ENCODE results near the gene ATAD1. TPM values are rescaled to one million over a fixed set of nuclear protein-coding genes. Genes with fewer than 3 reads are reported as not detected.
A peak's percentile ranks its signal among the peaks of the same experiment; 100 is the strongest.

The ATAD1 gene
- total RNA-seq, 1 donor from 2014 or later = 73.7 TPM

- Histone ChIP-seq H3K4me3 (ENCODE audit: low read depth, low read length) (no peak overlapping the region), H3K36me3 (ENCODE audit: control insufficient read depth, insufficient read depth, low read length) (no peaks in the 10 kb centered on the region), H3K27me3 (ENCODE audit: control insufficient read depth, insufficient read depth, low read length) (no peaks in the 10 kb centered on the region)
- FAIRE-seq = no peak
- peak; percentile 92 for DNase-seq (ENCODE audit: low read depth)
- TF ChIP-seq, protein P1, sequence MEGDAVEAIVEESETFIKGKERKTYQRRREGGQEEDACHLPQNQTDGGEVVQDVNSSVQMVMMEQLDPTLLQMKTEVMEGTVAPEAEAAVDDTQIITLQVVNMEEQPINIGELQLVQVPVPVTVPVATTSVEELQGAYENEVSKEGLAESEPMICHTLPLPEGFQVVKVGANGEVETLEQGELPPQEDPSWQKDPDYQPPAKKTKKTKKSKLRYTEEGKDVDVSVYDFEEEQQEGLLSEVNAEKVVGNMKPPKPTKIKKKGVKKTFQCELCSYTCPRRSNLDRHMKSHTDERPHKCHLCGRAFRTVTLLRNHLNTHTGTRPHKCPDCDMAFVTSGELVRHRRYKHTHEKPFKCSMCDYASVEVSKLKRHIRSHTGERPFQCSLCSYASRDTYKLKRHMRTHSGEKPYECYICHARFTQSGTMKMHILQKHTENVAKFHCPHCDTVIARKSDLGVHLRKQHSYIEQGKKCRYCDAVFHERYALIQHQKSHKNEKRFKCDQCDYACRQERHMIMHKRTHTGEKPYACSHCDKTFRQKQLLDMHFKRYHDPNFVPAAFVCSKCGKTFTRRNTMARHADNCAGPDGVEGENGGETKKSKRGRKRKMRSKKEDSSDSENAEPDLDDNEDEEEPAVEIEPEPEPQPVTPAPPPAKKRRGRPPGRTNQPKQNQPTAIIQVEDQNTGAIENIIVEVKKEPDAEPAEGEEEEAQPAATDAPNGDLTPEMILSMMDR (IDR thresholded peaks at IDR 0.05; ENCODE audit: insufficient read depth, low read length, severe bottlenecking) = no peak
Measured at GRCh38 chr10:87846023-87846422, 28.0 kb upstream of the ATAD1 start.

DNA sequence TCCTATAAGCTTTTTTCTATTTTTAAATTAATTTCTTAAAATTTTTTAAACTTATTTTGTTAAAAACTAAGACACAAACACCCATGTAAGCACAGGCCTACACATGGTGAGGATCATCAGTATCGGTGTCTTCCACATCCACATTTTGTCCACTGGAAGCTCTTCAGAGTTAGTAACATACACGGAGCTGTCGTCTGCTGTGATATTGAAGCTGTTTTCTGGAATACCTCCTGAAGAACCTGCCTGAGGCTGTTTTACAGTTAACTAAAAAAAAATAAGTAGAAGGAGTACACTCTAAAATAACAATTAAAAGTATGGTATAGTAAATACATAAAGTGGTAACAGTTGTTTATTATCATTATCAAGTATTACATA lies 27.6 kb upstream of the ATAD1 start:
- DNase-seq (ENCODE audit: low read depth) = no peak
- no peak for FAIRE-seq
- TF ChIP-seq, protein P1 (IDR thresholded peaks at IDR 0.05; ENCODE audit: insufficient read depth, low read length, severe bottlenecking) = no peak
- Histone ChIP-seq H3K27me3 (ENCODE audit: control insufficient read depth, insufficient read depth, low read length) (no peaks in the 10 kb centered on the region), H3K4me3 (ENCODE audit: low read depth, low read length) (no peak overlapping the region), H3K36me3 (ENCODE audit: control insufficient read depth, insufficient read depth, low read length) (no peaks in the 10 kb centered on the region)

GRCh38 chr10:87844837-87845623 lies 27.0 kb upstream of the ATAD1 start:
- TF ChIP-seq, protein P1 (IDR thresholded peaks at IDR 0.05; ENCODE audit: insufficient read depth, low read length, severe bottlenecking) = no peak
- Histone ChIP-seq H3K4me3 (ENCODE audit: low read depth, low read length) (no peak overlapping the region), H3K27me3 (ENCODE audit: control insufficient read depth, insufficient read depth, low read length) (no peaks in the 10 kb centered on the region), H3K36me3 (ENCODE audit: control insufficient read depth, insufficient read depth, low read length) (no peaks in the 10 kb centered on the region)
- DNase-seq (ENCODE audit: low read depth) (peak; percentile 88), FAIRE-seq (no peak)

DNA sequence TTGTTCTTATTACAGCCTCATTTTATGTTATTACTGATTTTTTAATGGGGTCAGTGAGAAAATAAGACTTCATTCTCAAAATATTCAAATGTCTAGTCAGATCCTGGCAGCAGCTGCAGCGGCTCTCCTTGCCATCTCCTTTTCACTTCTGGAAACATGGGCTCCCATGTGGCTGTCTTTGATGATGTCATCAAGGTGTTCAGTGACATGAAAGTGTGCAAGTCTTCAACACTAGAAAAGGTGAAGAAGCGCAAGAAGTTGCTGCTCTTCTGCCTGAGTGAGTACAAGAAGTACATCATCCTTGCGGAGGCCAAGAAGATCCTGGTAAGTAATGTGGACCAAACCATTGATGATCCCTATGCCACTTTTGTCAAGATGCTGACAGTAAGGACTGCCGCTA lies 25.7 kb upstream of the ATAD1 start:
- Histone ChIP-seq H3K4me3 (ENCODE audit: low read depth, low read length) (no peak overlapping the region), H3K36me3 (ENCODE audit: control insufficient read depth, insufficient read depth, low read length) (no peaks in the 10 kb centered on the region), H3K27me3 (ENCODE audit: control insufficient read depth, insufficient read depth, low read length) (no peaks in the 10 kb centered on the region)
- DNase-seq (ENCODE audit: low read depth) (no peak), FAIRE-seq (no peak)
- TF ChIP-seq, protein P1 (IDR thresholded peaks at IDR 0.05; ENCODE audit: insufficient read depth, low read length, severe bottlenecking) = no peak

DNA sequence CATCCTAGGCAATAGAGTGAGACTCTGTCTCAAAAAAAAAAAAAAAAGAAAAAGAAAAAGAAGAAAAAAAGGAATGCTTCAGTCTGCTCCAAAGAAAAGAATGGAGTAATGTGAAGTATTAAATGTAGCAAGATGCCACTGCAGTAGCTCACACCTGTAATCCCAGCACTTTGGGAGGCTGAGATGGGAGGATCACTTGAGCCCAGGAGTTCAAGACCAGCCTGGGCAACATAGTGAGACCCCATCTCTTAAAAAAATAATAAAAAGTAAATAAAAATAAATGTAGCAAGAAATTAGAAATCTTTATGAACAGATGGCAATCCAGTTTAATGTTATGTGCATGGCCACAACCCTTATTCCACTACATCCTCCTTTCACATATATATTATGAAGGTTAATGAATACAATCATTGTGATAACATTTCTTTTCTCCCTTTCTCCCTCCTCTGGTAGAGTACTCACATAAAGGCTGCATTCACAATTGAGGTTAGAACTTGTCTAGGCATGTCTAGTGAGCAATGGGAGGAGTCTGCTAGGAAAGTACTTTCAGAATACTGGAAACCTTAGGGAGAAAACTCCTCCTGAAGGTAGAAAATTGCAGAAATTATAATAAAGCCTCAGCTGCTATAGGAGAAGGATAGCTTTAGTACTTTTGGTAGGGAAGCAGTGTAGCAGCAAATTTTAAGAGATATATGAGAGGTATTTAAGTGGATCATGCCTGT lies 24.9 kb upstream of the ATAD1 start:
- Histone ChIP-seq H3K36me3 (ENCODE audit: control insufficient read depth, insufficient read depth, low read length) (no peaks in the 10 kb centered on the region), H3K27me3 (ENCODE audit: control insufficient read depth, insufficient read depth, low read length) (no peaks in the 10 kb centered on the region), H3K4me3 (ENCODE audit: low read depth, low read length) (no peak overlapping the region)
- TF ChIP-seq, protein P1 (IDR thresholded peaks at IDR 0.05; ENCODE audit: insufficient read depth, low read length, severe bottlenecking) = no peak
- DNase-seq (ENCODE audit: low read depth) = peak; percentile 88
- no peak for FAIRE-seq

All from bronchial epithelial cell (primary cell).